HG03103 (cell line): Measurements from ENCODE around the gene USP34.
"Not testable (repeated sequence)": the region's sequence is repeated elsewhere in the genome, so short reads cannot be mapped to it uniquely, and the experiment has no call there.

Source experiments
- ATAC-seq: cut with Tn5 transposase; IDR thresholded peaks from one replicate; pipeline ENCODE4 v1.9.1; 2021; ENCODE audit warnings: low read depth; ENCODE audit not compliant: unreplicated experiment

Gene USP34

DNA sequence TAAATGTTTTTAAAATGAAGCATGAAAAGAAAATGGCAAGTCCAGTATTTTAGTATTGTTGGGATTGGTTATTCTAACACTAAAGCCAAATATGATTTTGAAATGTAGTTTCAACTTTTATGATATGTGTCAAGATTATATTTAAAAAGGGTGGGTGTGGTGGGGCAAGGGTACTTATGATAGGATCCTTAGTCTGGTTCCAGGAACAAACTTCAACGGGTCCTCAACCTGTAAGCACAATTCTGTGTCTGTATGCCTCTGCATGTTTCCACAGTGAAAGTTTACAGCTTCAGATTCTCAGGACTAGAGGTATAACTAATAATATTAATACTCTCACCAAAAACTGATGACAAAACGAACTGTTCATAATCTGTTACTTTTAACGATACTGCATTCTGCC, 5.8 kb downstream of the USP34 start:
- ATAC-seq, result no peak

DNA sequence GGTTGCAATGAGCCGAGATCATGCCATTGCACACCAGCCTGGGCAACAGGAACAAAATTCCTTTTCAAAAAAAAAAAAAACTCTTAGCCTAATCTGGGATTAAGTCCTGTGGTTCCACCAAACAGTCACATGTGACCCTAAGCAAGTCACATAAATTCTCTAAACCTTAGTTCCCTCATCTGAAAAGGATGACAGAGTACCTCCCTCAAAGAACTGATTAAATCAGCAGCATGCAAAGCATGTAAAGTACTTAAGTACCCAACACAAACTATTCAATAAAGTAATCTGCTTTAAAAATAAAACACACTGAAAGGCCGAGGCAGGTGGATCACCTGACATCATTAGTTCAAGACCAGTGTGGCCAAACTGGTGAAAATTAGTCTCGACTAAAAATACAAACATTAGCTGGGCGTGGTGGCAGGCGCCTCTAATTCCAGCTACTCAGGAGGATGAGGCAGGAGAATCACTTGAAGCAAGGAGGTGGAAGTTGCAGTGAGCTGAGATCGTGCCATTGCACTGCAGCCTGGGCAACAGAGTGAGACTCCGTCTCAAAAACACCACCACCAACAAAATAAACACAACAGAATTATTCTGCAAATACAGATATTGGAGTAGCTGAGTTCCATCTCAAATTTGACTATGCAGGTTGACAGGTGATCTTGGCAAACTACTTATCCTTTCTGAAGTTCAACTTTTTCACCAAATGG, 7.0 kb downstream of the USP34 start:
- ATAC-seq, result peak; percentile 12

DNA sequence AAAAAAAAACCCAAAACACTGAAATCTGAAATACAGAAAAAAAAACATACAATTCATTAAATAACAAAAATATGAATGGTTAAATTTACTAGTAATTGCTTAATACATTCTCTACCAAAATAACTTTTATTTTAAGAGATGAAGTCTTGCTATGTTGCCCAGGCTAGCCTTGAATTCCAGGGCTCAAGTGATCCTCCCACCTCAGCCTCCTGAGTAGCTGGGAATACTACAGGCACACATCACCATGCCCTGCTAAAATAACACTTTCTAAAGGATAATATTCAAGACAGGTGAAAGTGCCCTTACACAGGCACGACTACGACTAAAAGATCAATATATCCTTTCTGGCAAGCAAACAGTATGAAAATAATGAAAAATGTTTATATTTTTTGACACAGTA, 9.5 kb downstream of the USP34 start:
- no peak for ATAC-seq

DNA sequence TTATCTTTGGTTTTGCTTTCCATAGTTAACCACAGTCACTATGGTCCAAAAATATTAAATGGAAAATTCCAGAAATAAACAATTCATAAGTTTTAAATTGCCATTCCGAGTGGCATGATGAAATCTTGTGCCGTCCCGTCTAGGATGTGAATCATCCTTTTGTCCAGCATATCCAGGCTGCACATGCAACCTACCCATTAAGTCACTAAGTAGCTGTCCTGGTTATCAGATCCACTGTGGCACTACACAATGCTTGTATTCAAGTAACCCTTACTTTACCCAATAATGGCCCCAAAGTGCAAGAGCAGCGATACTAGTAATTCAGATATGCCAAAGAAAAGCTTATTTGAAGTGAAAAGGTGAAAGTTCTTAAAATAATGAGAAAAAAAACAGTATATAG, 10.7 kb downstream of the USP34 start:
- ATAC-seq, result no peak

DNA sequence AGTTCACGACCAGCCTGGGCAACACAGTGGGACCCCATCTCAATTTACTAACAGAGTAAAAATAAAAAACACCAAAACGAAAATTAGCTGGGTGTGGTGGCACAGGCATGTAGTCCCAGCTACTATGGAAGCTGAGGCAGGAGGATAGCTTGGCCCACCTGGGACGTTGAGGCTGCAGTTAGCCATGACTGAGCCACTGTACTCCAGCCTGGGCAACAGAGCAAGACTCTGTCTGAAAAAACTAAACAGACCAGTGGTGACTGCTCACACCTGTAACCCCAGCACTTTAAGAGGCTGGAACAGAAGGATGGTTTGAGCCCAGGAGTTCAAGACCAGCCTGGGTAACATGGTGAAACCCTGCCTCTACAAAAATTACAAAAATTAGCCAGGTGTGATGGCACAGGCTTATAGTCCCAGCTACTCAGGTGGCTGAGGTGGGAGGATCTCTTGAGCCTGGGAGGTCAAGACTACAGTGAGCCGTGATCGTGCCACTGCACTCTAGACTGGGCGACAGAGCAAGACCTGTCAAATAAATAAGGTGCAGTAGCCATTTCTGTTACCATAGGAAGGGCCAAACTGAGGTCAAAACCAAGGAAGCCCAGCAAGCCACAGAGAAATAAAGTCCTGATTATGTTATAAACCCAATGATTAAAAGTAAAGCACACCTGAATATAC, 14.0 kb downstream of the USP34 start:
- ATAC-seq, result no peak

DNA sequence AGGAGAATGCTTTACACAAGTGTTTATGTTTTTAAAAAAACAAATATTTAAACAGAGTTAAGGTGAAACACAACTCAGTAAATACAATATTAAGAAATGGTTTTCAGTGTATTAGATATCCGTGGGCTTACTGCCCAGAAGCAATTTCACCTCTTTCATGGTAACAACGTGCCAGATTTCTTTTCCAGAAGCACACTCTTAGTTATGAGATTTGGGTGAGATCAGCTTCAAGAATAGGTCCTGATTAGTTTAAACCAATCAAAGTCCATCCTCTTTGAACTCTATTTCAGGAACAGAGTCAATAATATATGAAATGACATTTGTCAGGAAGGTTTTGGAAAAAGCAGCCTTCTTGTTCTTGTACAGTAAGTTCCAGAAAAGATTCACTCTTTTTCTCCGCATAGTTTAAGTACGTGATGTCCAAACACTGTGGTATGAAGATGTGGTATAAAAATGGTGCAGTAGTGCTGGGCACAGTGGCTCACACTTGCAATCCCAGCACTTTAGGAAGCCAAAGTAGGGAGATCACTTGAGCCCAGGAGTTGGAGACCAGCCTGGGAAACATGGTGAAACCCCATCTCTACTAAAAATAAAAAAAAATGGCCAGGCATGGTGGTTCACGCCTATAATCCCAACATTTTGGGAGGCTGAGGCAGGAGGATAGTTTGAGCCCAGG, 14.7 kb downstream of the USP34 start:
- ATAC-seq, result no peak

DNA sequence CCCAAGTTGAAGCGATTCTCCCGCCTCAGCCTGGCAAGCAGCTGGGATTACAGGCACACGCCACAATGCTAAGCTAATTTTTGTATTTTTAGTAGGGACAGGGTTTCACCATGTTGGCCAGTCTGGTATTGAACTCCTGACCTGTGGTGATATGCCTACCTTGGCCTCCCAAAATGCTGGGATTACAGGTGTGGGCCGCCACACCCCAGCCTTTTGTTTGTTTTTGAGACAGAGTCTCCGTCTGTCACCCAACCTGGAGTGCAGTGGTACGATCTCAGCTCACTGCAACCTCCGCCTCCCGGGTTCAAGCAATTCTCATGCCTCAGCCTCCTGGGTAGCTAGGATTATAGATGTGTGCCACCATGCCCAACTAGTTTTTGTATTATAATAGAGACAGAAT, 15.9 kb downstream of the USP34 start:
- not testable (repeated sequence) for ATAC-seq

DNA sequence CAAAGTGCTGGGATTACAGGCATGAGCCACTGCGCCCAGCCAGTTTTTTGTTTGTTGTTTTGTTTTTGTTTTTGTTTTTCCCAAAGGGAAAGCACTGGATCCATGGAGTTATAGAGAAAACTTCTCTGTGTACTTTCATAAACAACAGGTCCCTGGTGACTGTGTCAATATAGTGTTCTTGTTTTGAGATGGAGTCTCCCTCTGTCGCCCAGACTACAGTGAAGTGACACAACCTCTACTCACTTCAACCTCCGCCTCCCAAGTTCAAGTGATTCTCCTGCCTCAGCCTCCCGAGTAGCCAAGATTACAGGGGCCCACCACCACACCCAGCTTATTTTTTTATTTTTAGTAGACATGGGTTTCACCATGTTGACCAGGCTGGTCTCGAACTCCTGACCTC, 16.5 kb downstream of the USP34 start:
- ATAC-seq, result no peak

DNA sequence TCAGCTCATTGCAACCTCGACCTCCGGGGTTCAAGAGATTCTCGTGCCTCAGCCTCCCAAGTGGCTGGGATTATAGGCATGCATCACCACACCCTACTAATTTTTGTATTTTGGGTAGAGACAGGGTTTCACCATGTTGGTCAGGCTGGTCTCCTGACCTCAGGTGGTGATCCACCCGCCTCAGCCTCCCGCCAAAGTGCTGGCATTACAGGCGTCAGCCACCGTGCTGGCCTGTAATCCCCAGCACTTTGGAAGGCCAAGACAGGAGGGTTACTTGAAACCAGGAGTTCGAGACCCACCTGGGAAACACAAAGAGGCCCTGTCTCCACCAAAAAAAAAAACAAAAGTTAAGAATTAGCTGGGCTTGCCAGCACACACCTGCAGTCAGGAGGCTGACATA, 18.5 kb downstream of the USP34 start:
- no peak for ATAC-seq

DNA sequence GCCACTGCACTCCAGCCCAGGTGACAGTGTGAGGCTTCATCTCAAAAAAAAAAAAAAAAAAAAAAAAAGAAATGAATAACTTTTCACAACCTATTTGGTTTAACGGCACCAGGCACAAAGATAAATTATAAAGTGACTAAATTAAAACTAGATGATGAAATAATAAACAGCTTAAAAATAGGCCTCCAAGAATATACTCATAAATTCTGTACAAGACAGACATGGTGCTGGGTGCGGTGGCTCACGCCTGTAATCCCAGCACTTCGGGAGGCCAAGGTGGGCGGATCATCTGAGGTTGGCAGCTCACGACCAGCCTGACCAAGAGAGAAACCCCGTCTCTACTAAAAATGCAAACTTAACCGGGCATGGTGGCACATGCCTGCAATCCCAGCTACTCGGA, 19.7 kb downstream of the USP34 start:
- ATAC-seq, result no peak

DNA sequence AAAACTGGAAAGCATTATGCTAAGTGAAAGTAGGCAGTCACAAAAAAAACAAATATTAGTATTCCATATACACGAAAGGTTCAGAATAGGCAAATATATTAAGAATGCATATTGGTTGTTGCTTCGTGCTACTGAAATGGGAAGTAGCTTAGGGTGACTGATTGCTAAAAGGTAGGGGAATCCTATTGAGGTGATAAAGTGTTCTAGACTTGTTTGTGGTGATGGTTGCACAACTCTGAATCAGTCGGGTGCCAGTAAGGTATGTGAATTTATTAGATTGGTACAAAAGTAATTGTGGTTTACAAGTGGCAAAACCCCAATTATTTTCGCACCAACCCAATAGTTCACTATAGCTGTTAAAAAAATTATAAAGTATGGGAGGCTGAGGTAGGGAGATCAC, 20.7 kb downstream of the USP34 start:
- ATAC-seq, result no peak

DNA sequence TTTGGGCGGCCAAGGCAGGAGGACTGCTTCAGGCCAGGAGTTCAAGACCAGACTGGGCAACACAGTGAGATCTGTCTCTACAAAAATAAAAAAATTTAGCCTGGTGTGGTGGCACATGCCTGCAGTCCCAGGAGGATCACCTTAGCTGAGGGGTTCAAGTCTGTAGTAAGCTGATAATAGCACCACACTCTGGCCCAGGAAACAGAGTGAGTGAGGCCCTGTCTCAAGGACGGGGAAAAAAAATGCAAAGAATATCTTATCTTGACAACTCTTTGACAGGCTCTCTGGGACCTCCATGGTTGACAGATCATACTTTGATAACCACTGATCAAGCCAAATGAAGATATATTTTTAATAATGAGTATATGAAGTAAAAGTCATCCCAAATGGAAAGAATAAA, 22.7 kb downstream of the USP34 start:
- ATAC-seq, result no peak

DNA sequence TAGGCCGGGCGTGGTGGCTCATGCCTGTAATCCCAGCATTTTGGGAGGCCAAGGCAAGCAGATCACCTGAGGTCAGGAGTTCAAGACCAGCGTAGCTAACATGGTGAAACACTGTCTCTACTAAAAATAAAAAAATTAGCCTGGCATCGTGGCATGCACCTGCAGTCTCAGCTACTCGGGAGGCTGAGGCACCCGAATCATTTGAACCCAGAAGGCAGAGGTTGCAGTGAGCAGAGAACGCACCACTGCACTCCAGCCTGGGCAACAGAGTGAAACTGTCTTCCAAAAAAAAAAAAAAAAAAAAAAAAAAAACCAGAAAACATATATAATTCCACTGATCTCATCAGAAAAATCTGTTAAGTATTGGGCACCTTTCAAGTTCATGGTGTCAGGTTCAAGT, 23.9 kb downstream of the USP34 start:
- ATAC-seq, result not testable (repeated sequence)

DNA sequence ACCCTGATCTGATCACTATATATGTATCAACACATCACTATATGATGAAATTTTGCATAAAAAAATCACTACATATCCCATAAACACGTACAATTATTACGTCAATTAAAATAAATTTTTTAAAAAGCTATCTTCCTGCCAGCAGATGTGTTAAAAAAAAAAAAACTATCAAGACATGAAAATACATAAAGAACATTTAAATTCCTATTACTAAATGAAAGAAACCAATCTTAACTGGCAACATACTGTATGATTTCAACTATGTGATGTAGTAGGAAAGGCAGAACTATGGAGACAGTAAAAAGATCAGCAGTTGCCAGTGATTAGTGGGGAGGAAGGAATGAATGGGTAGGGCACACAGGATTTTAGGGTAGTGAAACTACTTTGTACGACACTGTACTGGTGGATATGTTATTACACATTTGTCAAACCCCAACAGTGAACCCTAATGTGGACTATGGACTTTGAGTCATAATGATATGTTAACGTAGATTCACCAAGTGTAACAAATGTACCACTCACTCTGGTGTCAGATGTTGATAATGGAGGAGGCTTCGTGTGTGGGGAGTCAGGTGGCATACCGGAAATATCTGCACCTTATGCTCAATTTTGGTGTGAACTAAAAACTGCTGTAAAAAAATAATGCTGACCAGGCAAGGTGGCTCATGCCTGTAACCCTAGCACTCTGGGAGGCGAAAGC, 27.4 kb downstream of the USP34 start:
- ATAC-seq, result peak; percentile 81

DNA sequence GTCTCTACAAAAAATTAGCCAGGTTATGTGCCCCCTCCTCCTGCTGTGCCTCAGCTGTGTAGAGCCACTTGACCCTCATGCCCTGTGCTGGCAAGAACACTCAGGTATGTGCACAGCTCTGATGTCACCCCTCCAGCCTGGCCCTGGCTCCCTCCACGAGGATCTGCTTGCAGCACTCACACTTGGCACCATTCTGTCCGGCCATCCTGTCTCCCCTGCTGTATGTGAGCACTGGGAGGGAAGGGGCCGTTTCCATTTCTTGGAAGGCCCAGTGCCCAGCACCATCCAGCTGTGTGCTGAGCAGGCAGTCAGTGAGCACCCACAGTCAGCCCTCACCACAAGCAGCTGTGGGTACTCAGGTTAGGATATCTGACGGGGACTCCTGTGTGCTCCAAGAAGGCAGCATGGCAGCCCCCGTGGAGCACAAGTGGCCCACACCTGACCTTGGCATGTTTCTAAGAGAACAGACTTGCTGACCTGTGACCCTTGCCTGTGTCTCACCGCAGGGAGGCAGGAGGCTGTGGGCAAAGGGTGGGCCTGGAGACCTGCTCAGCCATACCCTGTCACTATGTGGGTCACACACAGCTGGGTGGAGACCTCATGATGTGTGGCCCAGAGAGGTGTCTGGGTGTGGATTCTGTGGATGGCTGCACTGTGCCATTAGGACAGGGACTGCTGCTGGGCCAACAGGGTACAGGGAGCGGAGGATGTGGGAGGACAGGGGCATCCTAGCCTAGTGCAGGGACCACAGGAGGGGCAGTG, 31.5 kb downstream of the USP34 start:
- no peak for ATAC-seq

DNA sequence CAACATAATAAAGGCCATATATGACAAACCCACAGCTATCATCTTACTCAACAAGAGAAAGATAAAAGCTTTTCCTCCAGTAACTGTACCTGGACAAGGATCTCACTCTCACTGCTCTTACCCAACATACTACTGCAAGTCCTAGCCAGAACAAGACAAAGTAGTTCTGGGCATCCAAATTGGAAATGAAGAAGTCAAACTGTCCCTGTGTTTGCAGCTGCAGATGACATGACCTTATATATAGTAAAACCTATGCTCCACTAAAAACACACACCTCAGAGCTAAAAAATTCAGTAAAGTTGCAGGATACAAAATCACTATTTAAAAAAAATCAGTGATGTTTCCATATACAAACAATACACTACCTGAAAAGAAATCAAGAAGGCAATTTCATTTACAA, 32.2 kb downstream of the USP34 start:
- ATAC-seq, result no peak

DNA sequence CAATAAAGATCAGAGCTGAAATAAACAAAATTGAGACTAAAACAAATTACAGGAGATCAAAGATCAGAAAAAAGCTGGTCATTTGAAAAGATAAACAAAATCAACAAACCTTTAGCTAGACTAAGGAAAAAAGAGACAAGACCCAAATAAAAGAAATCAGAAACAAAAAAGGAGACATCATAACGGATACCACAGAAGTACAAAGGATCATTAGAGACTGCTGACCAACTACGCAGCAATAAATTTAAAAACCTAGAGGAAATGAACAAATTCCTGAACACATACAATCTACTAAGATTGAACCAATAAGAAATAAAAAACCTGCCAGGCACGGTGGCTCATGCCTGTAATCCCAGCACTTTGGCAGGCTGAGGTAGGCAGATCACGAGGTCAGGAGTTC, 33.7 kb downstream of the USP34 start:
- ATAC-seq, result no peak

DNA sequence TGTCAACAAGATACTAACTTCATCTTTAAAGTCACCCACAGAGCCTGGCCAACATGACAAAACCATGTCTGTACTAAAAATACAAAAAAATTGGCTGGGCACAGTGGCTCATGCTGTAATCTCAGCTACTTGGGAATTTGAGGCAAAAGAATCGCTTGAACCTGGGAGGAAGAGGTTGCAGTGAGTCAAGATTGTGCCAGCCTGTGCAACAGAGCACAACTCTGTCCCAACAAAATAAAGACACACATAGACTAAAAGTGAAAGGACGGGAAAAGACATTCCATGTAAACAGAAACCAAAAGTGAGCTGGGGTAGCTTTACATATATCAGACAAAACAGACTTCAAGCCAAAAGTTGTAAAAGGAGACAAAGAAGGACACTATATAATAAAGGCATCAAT, 34.8 kb downstream of the USP34 start:
- no peak for ATAC-seq

DNA sequence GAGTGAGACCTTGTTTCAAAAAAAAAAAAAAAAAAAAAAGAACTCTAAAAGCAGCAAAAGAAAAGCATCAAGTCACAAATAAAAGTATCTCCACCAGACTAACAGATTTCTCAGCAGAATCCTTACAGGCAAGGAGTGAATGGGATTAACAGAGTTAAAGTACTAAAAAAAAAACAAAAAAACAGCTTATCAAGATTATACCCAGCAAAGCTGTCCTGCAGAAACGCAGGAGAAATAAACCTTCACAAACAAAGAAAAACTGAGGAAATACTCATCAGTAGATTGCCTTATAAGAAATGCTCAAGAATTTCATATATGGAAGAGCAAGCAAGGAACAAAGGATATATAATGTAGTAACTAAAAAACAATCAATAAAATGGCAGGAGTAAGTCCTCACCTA, 35.6 kb downstream of the USP34 start:
- no peak for ATAC-seq

DNA sequence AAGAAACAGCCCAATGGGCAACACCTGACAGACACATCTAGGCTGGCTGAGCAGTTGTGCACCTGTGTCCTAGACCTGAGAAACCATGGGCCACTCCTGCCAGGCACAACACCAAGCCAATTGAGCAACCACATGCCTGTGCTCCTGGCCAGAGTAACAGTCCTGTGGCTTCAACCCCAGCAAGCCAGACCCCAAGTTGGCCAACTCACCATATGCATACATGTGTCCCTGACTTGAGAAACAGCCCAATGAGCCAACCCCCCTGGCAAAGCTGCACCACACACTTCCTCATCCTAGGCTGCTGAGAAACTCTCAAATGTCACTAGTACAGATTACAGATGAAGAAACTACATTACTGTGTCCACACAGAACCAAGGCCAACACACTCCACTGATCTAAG, 36.6 kb downstream of the USP34 start:
- no peak for ATAC-seq

DNA sequence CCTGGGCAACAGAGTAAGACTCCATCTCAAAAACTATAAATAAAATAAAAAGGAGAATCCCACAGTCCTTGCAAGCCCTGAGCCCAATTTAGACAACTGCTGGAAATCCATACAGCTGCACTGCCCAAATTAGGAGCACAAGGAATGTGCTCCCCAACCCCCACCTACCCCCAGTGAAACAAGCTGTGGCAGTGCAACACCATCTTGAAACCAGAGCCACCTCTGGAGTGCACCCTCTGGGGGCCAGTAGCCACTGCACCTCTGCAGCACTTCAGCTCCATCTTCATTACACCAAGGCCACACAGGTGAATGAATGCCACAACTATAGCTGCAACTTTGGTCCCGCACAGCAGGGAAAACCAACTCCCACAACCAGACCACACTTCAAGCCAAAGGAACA, 37.3 kb downstream of the USP34 start:
- no peak for ATAC-seq
